ENCODE measurements around the gene GOLIM4. TPM values are rescaled to one million over a fixed set of nuclear protein-coding genes. Genes with fewer than 3 reads are reported as not detected.

The GOLIM4 gene
- total RNA-seq, 1 experiment from 2014 or later: 12.2 TPM

- POLR2A ChIA-PET (ENCODE audit: low non-redundant PET): no interaction called here
- BruUV-seq (replicated peaks): no TSS peak
- H3K4me3 ChIP-seq (ENCODE audit: low read depth, low read length, poor library complexity, severe bottlenecking): no peak overlapping the region
- no peak for DNase-seq (ENCODE audit: low spot score)
- no peaks in the 10 kb centered on the region for H3K9me3 ChIP-seq (ENCODE audit: low read depth, low read length, poor library complexity, severe bottlenecking)
- intact Hi-C loops (cut with micrococcal nuclease; ENCODE audit: unreplicated experiment): no loop called here
- H3K27ac ChIP-seq (ENCODE audit: low read depth, low read length, poor library complexity, severe bottlenecking): no peak overlapping the region
- CTCF ChIA-PET: no interaction called here
- H3K36me3 ChIP-seq (ENCODE audit: insufficient read depth, low read length, poor library complexity, severe bottlenecking): no peaks in the 10 kb centered on the region
- no peaks in the 10 kb centered on the region for H3K27me3 ChIP-seq (replicated peaks; ENCODE audit: insufficient read depth, low read depth, low read length, poor library complexity)
- TF ChIP-seq CTCF (conservative IDR thresholded peaks at IDR 0.05; ENCODE audit: low read depth, low read length): no peak
- no peak for TF ChIP-seq EZH2 (IDR thresholded peaks at IDR 0.05; ENCODE audit: borderline replicate concordance, low read depth, low read length, poor library complexity, severe bottlenecking)
- H3K4me1 ChIP-seq (ENCODE audit: insufficient read depth, low read length, poor library complexity, severe bottlenecking): no peaks in the 10 kb centered on the region
Observed at GRCh38 chr3:168029705-168030104, 66.0 kb downstream of the GOLIM4 start.

- DNase-seq (ENCODE audit: low spot score): no peak
- no peak overlapping the region for H3K4me3 ChIP-seq (ENCODE audit: low read depth, low read length, poor library complexity, severe bottlenecking)
- H3K9me3 ChIP-seq (ENCODE audit: low read depth, low read length, poor library complexity, severe bottlenecking): no peaks in the 10 kb centered on the region
- ChIA-PET POLR2A (ENCODE audit: low non-redundant PET) (interaction anchor here (0.6 kb wide), 1 partner anchor 1716 kb away, joined by 3 read pairs; no protein-coding TSS in a partner anchor), CTCF (no interaction called here)
- H3K27me3 ChIP-seq (replicated peaks; ENCODE audit: insufficient read depth, low read depth, low read length, poor library complexity): no peaks in the 10 kb centered on the region
- no peak for TF ChIP-seq EZH2 (IDR thresholded peaks at IDR 0.05; ENCODE audit: borderline replicate concordance, low read depth, low read length, poor library complexity, severe bottlenecking)
- TF ChIP-seq CTCF (conservative IDR thresholded peaks at IDR 0.05; ENCODE audit: low read depth, low read length): no peak
- no peaks in the 10 kb centered on the region for H3K36me3 ChIP-seq (ENCODE audit: insufficient read depth, low read length, poor library complexity, severe bottlenecking)
- no TSS peak for BruUV-seq (replicated peaks)
- peaks cover 2% of the 10 kb centered on the region for H3K4me1 ChIP-seq (ENCODE audit: insufficient read depth, low read length, poor library complexity, severe bottlenecking)
- intact Hi-C loops (cut with micrococcal nuclease; ENCODE audit: unreplicated experiment): no loop called here
- no peak overlapping the region for H3K27ac ChIP-seq (ENCODE audit: low read depth, low read length, poor library complexity, severe bottlenecking)
Observed at GRCh38 chr3:168028086-168028485, 67.6 kb downstream of the GOLIM4 start.

GRCh38 chr3:168026764-168027163 is 69.0 kb downstream of the GOLIM4 start:
- no peaks in the 10 kb centered on the region for H3K27me3 ChIP-seq (replicated peaks; ENCODE audit: insufficient read depth, low read depth, low read length, poor library complexity)
- intact Hi-C loops (cut with micrococcal nuclease; ENCODE audit: unreplicated experiment): no loop called here
- H3K27ac ChIP-seq (ENCODE audit: low read depth, low read length, poor library complexity, severe bottlenecking): no peak overlapping the region

More at GRCh38 chr3:168026764-168027163, 69.0 kb downstream of the GOLIM4 start:
- Histone ChIP-seq H3K9me3 (ENCODE audit: low read depth, low read length, poor library complexity, severe bottlenecking) (no peaks in the 10 kb centered on the region), H3K4me3 (ENCODE audit: low read depth, low read length, poor library complexity, severe bottlenecking) (no peak overlapping the region), H3K36me3 (ENCODE audit: insufficient read depth, low read length, poor library complexity, severe bottlenecking) (no peaks in the 10 kb centered on the region), H3K4me1 (ENCODE audit: insufficient read depth, low read length, poor library complexity, severe bottlenecking) (peaks cover 2% of the 10 kb centered on the region)
- no peak for DNase-seq (ENCODE audit: low spot score)
- ChIA-PET CTCF (no interaction called here), POLR2A (ENCODE audit: low non-redundant PET) (no interaction called here)
- no peak for TF ChIP-seq EZH2 (IDR thresholded peaks at IDR 0.05; ENCODE audit: borderline replicate concordance, low read depth, low read length, poor library complexity, severe bottlenecking)
- no peak for TF ChIP-seq CTCF (conservative IDR thresholded peaks at IDR 0.05; ENCODE audit: low read depth, low read length)
- BruUV-seq (replicated peaks): no TSS peak

Measured in A673 (cell line).